ENCODE results near the gene HSFX2.
"Not testable (repeated sequence)": the region's sequence is repeated elsewhere in the genome, so short reads cannot be mapped to it uniquely, and the experiment has no call there.

The HSFX2 gene

GRCh38 chrX:149587359-149587758 is 7.8 kb downstream of the HSFX2 start, which contains the start of gene MAGEA9B:
Gene MAGEA9B, minus strand, starts transcription at chrX:149587459. Its CDS starts 4,280 bp downstream, at chrX:149583179.
- DNase-seq, result not testable (repeated sequence)

DNA sequence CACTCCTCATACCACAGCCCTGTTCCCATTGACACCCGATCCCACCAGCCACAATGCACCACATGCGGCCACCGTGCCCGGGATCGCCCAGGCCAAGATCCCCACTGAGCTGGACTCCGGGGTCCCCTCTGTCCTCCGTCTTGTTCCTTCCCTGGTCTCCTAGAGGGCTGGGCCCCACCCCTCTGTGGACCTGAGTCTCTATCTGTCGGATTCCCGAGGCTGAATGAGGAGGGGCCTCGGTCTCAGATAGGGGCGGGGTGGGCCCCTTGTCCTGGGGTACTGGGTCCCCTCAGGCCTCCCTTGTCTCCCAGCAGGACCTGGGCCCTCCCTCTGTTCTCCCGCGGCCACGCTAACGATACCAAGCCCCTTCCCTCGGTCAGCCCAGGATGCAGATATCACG is 9.5 kb downstream of the HSFX2 start:
- not testable (repeated sequence) for DNase-seq

DNA sequence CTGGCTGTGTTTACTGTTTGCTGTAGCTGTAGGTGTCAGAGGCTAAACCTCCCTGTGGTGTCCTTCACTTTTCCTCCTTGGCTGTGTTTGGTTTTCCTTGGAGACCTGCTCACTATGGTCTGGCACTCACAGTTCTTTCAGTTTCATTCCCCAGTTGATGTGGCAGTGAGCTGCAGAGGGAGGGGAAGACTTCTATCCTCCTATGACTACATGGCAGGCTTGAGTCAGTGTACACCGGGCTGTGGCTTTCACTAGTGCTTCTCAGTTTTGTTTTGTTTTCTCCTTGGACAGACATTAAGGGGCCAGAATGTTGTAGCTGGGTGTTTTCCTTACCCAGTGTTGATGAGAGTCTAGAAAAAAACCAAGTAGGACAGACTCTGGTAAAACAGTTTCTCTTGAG is 21.7 kb downstream of the HSFX2 start:
- not testable (repeated sequence) for DNase-seq

- no peak for DNase-seq
Observed at GRCh38 chrX:149572743-149573142, 22.4 kb downstream of the HSFX2 start.

DNA sequence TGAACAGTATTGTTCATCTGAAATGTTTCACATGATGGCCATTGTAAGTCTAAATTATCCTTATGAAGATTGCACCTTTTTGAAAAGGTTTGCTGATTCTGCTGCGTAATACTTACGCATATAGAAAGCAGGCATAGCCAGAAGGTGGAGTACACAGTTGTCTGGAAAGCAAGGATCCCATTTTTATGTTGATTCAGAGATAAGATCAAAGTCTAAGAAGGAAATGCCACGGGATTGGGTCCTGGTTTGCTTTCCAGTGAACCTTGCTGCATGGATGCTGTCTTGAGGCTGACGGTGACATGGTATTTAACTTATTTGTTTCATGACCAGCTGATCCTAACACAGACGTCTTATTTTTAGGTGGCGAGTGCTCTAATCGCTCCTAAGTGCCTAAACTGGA is 23.3 kb downstream of the HSFX2 start:
- no peak for DNase-seq

- DNase-seq, result no peak
Observed at GRCh38 chrX:149570668-149571067, 24.4 kb downstream of the HSFX2 start.

- no peak for DNase-seq
Observed at GRCh38 chrX:149569770-149570169, 25.3 kb downstream of the HSFX2 start.

- no peak for DNase-seq
Observed at GRCh38 chrX:149568701-149569296, 26.3 kb downstream of the HSFX2 start.

- no peak for DNase-seq
Observed at GRCh38 chrX:149567621-149568417, 27.3 kb downstream of the HSFX2 start.

GRCh38 chrX:149563359-149563758 is 31.8 kb downstream of the HSFX2 start:
- no peak for DNase-seq

- DNase-seq, result not testable (repeated sequence)
Observed at GRCh38 chrX:149555251-149555650, 39.9 kb downstream of the HSFX2 start.

GRCh38 chrX:149551939-149552248 is 43.2 kb downstream of the HSFX2 start:
- DNase-seq, result not testable (repeated sequence)

GRCh38 chrX:149551245-149551938 is 43.7 kb downstream of the HSFX2 start:
- not testable (repeated sequence) for DNase-seq

DNA sequence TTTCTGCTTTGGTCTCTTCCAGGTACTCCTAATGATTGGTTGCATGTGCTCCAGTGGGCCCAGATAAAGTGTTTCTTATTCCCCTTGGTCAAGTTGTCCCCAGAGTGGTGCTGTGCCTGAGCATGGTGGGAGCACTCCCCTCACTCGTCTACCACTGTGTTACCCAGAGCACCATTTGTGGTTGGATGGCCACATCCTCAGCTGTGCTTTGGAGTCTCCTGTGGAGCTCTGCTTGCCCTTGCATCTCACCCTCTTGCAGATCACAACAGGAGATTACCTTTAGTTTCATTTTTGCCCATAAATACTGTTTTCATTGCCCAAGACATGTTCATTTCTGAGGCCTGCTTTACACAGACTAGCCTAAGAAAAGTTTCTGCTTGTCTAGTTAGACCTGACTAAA is 44.7 kb downstream of the HSFX2 start:
- not testable (repeated sequence) for DNase-seq

DNA sequence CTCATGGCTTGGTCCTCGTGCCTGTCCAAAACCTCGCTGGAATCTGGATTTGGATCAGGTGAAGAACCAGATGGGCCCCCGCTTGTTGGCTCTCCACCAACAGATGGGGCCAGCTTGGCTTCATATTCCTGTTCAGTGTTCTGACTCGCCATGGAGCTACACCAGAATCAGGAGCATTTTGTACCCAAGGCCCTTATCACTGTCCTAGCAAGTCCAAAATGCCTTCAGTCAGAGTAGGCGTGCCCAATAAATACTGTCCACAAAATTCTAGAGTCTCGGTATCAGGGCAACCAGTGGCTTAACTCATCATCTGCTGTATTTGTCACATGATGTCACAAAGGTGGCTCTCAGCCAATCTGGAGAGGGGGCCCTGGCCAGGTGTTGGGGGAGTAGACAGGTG is 45.4 kb downstream of the HSFX2 start, which contains the start of gene HSFX3:
Gene HSFX3, minus strand, starts transcription at position 224 of the 400 bp plus-strand sequence. Its CDS starts 72 bp downstream, at position 152.
- not testable (repeated sequence) for DNase-seq

DNA sequence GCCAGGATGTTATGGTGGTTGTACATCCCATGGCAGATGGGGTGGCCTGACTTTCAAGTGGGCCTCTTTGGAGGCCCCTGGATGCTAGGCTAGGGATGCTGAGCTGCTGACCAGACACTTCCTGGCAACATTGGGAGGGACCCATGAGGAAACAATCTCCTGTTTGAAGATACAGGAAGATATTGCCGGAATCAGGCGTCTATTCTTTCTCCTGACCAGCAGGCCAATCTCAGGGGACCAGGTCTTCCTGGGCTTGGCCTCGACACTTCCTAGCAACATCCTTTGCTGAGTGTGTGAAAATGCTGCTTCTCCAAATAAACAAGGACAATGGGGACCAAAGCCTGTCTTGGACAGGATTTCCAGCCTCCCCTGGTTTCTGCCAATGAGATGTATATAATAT is 47.3 kb downstream of the HSFX2 start:
- not testable (repeated sequence) for DNase-seq

GRCh38 chrX:149546962-149547361 is 48.2 kb downstream of the HSFX2 start:
- not testable (repeated sequence) for DNase-seq

DNA sequence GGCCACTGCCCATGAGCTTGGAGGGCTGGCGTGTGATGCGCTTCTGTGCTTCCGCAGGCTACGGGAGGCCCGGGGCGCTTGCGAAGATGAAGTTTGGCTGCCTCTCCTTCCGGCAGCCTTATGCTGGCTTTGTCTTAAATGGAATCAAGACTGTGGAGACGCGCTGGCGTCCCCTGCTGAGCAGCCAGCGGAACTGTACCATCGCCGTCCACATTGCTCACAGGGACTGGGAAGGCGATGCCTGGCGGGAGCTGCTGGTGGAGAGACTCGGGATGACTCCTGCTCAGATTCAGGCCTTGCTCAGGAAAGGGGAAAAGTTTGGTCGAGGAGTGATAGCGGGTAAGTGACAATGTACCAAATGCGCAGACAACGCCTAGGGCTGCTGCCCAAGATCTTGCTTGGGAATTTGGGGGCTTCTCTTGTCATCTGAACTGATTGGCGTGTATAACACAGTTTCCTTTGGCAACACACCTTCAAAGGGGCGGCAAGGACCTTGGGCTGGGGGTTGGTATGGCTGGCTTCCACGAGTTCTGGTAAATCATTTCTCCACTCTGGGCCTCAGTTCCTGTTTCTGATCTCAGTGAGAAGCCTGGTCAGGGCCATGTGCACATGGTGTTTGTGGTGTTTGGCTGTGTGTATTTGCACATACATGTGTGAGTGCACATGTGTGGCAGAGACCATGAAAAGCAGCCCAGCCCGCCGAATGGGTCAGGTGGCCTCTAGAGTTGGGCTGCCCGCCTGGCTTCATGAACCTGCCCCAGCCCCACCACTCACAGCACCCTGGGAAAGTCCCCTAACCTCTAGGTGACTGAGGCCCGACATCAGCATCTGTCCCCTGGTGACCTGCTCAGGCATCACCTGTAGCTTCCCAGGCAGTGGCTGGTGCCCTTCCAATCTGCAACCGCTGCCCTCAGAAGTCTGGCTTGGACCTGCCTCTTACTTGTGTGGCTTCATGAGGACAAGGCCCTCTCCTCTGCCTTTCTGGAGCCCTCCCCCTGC is 49.3 kb downstream of the HSFX2 start:
- not testable (repeated sequence) for DNase-seq

Measured in DMS 273 treated with DMSO at 0.1 percent for 48 hours (cell line).